Stimulated activated CD8-positive, alpha-beta memory T cell treated with anti-CD3 and anti-CD28 coated beads, Interleukin-15, amount 100 ng/mL, for 48 hours (primary cell): ENCODE results near the gene CPTP.

Experiments
- DNase-seq, 2 donors: peaks; one replicate each; pipeline ENCODE4 v3.0.0-alpha.2; 2020; ENCODE audit warnings: low read depth in 2 of 2

CPTP gene

GRCh38 chr1:1292442-1292779 is 32.2 kb upstream of the CPTP start:
- no peak for DNase-seq

- DNase-seq: no peak
These were observed 31.8 kb upstream of the CPTP start for GRCh38 chr1:1292851-1293250.

- no peak for DNase-seq
These were observed 31.0 kb upstream of the CPTP start for GRCh38 chr1:1293263-1294249.

- DNase-seq: no peak
These were observed 30.2 kb upstream of the CPTP start for GRCh38 chr1:1294250-1294890.

- DNase-seq: no peak
These were observed 29.3 kb upstream of the CPTP start for GRCh38 chr1:1295154-1295923.

GRCh38 chr1:1296070-1297061 is 28.2 kb upstream of the CPTP start:
- DNase-seq: no peak

GRCh38 chr1:1297802-1298424 is 26.7 kb upstream of the CPTP start:
- no peak for DNase-seq

- DNase-seq: no peak
These were observed 25.5 kb upstream of the CPTP start for GRCh38 chr1:1298861-1299685.

- no peak for DNase-seq
These were observed 24.8 kb upstream of the CPTP start for GRCh38 chr1:1299686-1300351.

GRCh38 chr1:1300352-1300739 is 24.3 kb upstream of the CPTP start:
- no peak for DNase-seq

GRCh38 chr1:1302006-1302430 is 22.6 kb upstream of the CPTP start:
- DNase-seq: no peak

- no peak for DNase-seq
These were observed 21.6 kb upstream of the CPTP start for GRCh38 chr1:1302951-1303509.

- DNase-seq: no peak
These were observed 20.9 kb upstream of the CPTP start for GRCh38 chr1:1303736-1304135.

- no peak for DNase-seq
These were observed 20.0 kb upstream of the CPTP start for GRCh38 chr1:1304331-1305299.

GRCh38 chr1:1305300-1306069 is 19.1 kb upstream of the CPTP start:
- peak; percentile 63 to 64 for DNase-seq

GRCh38 chr1:1306070-1306660 is 18.4 kb upstream of the CPTP start:
- DNase-seq: no peak
